ENCODE data around the gene POGLUT3. TPM values are rescaled to one million over a fixed set of nuclear protein-coding genes. Genes with fewer than 3 reads are reported as not detected.
A peak's percentile ranks its signal among the peaks of the same experiment; 100 is the strongest.

POGLUT3 gene
- total and polyA plus RNA-seq, 9 of the 15 experiments (the other 6 are each of a cell fraction or from before 2014, with no cell fraction given), result 4.6 to 29.7 (median 17.8) TPM

DNA sequence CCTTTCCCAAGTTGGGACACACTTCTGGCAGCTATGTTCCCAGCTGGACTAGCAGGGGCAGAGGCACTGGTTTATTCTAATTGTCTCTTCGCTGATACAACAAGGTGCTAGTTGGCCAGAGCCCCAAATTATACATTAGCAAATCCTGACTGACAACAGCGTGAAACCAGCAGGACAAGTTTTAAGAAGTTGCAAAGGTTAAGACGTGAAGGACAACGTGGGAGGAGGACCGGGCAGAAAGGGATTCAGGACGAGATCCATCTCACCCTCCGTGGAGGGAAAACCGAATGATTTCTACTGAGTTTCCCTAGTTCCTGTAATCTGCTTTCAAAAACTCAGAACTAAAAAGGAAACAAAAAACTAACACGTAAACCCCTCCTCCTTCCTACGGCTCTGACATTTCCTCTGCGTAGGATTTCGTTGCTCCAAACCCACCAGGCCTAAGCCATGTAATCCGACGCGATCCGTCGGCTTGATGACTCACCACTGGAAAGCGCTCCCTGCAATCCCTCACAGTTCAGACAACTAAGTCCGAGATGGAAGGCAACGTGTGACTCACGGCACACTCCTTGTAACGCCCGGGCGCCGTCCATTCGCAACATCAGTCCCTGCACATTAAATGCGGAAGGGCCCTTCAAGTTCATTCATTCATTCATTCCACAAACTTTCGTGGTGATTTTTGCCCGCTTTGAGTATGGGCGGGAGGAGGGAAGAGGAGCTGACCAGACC, 703 bp downstream of the POGLUT3 start (continued):
- TF ChIP-seq CHD7 (IDR thresholded peaks at IDR 0.05; ENCODE audit: low read depth, low read length), result no peak
- no peak for TF ChIP-seq RBM25 (IDR thresholded peaks at IDR 0.05; ENCODE audit: low read depth, low read length, severe bottlenecking)
- no peak for TF ChIP-seq CCNT2 (IDR thresholded peaks at IDR 0.05; ENCODE audit: borderline replicate concordance, extremely low read depth, insufficient read length, low read depth, low read length)
- TF ChIP-seq ZNF830 (CRISPR knock-in tag; IDR thresholded peaks at IDR 0.05), result no peak
- no peak for TF ChIP-seq CLOCK (CRISPR knock-in tag; IDR thresholded peaks at IDR 0.05; ENCODE audit: borderline replicate concordance)
- no peak for TF ChIP-seq ESRRB (CRISPR knock-in tag; IDR thresholded peaks at IDR 0.05; ENCODE audit: borderline replicate concordance)
- no peak for TF ChIP-seq PCBP2 (IDR thresholded peaks at IDR 0.05; ENCODE audit: low read depth, low read length, poor library complexity, severe bottlenecking)
- TF ChIP-seq EZH2 (IDR thresholded peaks at IDR 0.05; ENCODE audit: borderline replicate concordance, low read depth, low read length), result no peak
- TF ChIP-seq EP300 (IDR thresholded peaks at IDR 0.05; ENCODE audit: low read length), result peak; percentile 59; the same call in 1 of the 2 replicates
- TF ChIP-seq ZNF239 (CRISPR knock-in tag; IDR thresholded peaks at IDR 0.05), result no peak
- no peak for TF ChIP-seq NFXL1 (CRISPR knock-in tag; IDR thresholded peaks at IDR 0.05)
- no peak for TF ChIP-seq TCF15 (CRISPR knock-in tag; IDR thresholded peaks at IDR 0.05)
- no peak for TF ChIP-seq PHB2 (IDR thresholded peaks at IDR 0.05; ENCODE audit: low read depth)

Measured in K562 (cell line).